Caki2 (cell line): Measurements from ENCODE around the gene USP3. TPM values are rescaled to one million over a fixed set of nuclear protein-coding genes. Genes with fewer than 3 reads are reported as not detected.
A peak's percentile ranks its signal among the peaks of the same experiment; 100 is the strongest.

ENCODE experiments used
- DNase-seq: peaks from one replicate; pipeline ENCODE4 v3.0.0-alpha.2; 2015; ENCODE audit warnings: low read depth
- in situ Hi-C: cut with HindIII; loops from 2 replicates; pipeline ENCODE4 v1.10.0; 2016; ENCODE audit warnings: low sequenced_read_pairs, low pct_unique_long_range_greater_than_20kb, mixed read lengths
- total RNA-seq: library from RNA; depleted of rRNA; stranded (reverse); fragments of >200 nt; shearing (Covaris generic); gene quantifications from 2 replicates; pipeline ENCODE4 v1.2.3, GENCODE V29; 2014; ENCODE audit warnings: low replicate concordance

Gene USP3
- total RNA-seq, 1 experiment from 2014 or later = 41.2 TPM

DNA sequence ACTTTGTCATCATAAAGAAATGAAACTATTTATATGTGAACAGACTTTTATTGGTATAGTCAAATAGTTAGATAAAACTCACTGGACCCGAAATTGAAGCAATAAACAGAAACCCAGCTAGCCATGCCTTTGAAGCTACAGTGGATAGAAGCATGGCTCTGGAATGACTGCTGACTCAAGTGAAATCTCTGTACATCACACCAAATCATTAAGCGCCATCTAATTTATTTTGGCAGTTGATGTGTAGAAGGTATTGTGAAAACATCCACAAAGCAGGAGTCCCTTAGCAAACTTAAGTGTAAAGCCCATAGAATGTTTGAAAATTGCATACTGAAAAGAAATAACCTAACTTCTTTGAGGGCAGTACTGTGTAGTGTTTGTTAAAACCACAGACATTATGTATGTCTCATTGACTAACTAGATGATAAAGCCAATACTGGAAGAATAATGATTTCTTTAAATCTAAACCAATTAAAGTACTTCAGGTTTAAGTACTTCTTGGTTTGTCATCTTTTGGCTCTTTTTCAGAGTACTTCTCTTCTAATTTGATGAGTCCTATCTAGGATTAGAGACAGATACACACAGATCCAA lies 50.0 kb downstream of the USP3 start:
- in situ Hi-C loops = no loop called here
- no peak for DNase-seq

- DNase-seq = no peak
- in situ Hi-C loops = no loop called here
Observed at GRCh38 chr15:63555507-63555906, 51.1 kb downstream of the USP3 start.

GRCh38 chr15:63556246-63556645 lies 51.9 kb downstream of the USP3 start:
- peak; percentile 14 for DNase-seq
- in situ Hi-C loops = no loop called here

- DNase-seq = no peak
- in situ Hi-C loops = no loop called here
Observed at GRCh38 chr15:63556736-63557135, 52.3 kb downstream of the USP3 start.

GRCh38 chr15:63559753-63560152 lies 55.4 kb downstream of the USP3 start:
- no peak for DNase-seq
- in situ Hi-C loops = no loop called here

DNA sequence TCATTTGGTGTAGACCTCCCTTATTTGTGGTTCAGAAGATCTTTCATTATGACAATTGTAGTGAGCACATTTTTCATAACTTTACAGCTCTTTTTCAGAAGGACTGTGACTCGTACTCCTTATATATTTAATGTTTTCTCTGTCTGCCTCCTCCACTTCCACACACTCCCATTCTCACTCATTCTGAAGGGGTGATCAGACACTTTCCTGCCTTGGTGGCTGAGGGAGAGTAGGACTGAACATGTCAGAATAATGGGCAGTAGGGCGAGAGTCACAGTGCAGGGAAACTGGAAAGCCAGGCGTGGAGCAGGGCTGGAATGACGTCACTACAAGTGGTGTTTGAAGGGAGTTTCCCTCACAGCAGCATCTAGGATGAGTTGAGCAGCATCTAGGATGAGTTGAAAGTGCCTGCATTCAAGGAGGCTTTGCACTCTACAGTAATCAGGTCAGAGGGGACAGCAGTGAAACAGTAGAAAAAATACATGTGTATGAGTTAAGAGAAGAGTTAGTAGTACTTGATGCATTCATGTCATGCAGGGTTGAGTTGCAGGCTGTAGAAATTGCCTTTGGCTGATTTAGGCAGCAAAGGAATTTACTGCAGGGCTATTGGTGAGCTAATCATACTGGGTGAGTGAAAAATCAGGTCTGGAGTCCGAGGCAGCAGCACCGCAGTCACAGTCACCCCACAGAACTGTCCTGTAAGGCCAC lies 56.5 kb downstream of the USP3 start:
- in situ Hi-C loops = no loop called here
- DNase-seq = no peak

DNA sequence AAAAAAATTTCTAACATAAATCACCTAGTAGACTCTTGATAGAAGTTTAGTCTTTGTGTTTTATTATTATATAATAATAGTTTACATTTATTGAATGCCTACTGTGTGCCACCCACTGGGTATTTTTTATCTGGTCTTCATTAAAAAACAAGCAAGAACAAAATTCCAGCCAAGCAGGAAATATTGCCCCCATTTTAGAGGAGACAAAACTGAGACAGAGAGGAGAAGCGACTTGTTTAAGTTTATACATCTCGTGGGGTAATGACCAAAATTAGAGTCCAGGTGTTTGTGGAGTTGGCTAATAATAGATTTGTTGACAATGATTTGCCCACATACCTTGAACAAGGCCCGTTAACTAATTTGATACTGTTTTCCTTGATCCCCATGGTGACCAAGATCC lies 59.7 kb downstream of the USP3 start:
- in situ Hi-C loops = no loop called here
- DNase-seq = no peak

GRCh38 chr15:63565536-63566186 lies 61.3 kb downstream of the USP3 start:
- no peak for DNase-seq
- in situ Hi-C loops = no loop called here

DNA sequence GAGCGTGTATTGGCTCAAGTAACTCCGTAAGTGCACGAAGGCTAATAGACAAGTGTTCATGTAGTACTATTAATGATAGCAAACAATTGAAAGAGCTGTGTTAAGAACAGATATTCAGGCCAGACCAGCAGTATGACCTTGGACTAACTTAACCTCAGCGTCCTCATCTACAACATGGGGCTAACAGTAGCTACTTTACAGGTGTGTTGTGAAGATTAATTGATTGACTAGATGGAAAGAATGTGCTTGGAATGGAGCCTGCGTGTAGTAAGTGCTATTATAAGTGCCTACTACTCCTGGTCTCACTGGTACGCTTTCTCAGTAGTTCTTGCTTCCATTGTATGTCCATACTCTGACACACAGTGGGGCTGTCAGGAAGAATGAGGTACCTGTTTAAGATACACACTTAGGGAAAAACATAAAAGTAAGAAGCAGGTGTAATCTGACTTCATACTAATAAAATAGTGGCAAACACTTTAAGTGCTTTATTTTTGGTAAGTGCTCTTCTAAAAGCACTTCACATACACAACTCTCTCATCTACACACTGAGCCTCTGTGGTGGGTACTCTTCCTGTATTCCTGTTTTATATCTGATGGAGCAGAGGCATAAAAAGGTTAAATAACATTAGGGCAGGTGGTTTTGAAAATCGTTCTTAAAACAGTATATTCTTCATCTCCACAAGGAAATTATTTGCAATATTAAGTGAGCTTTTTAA lies 68.5 kb downstream of the USP3 start:
- DNase-seq = no peak
- in situ Hi-C loops = no loop called here

GRCh38 chr15:63573533-63573932 lies 69.1 kb downstream of the USP3 start:
- no peak for DNase-seq
- in situ Hi-C loops = no loop called here

DNA sequence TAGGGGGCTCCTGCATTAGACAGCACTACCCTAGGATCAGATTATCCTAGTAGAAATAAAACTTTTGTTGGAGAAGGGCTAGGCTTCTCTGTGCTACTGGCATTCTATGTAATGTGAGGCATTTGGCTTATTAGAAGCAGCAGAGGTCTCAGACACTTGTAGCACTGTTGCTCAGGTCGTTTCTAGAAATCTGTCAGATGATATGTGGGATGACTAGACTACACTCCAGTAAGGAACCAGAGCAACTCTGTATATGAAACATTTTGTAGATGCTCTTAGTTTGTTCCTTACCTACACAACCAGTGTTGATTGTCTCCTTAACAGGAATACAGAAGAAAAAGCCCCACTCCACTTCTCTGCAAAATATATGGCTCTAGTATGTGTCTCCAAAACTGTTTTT lies 70.9 kb downstream of the USP3 start:
- no peak for DNase-seq
- in situ Hi-C loops = no loop called here

GRCh38 chr15:63576441-63576840 lies 72.0 kb downstream of the USP3 start:
- no peak for DNase-seq
- in situ Hi-C loops = no loop called here

GRCh38 chr15:63582179-63582578 lies 77.8 kb downstream of the USP3 start:
- in situ Hi-C loops = no loop called here
- no peak for DNase-seq

- in situ Hi-C loops = no loop called here
- peak; percentile 74 for DNase-seq
Observed at GRCh38 chr15:63582718-63583426, 78.5 kb downstream of the USP3 start.

GRCh38 chr15:63586790-63587189 lies 82.4 kb downstream of the USP3 start:
- in situ Hi-C loops = no loop called here
- DNase-seq = no peak

DNA sequence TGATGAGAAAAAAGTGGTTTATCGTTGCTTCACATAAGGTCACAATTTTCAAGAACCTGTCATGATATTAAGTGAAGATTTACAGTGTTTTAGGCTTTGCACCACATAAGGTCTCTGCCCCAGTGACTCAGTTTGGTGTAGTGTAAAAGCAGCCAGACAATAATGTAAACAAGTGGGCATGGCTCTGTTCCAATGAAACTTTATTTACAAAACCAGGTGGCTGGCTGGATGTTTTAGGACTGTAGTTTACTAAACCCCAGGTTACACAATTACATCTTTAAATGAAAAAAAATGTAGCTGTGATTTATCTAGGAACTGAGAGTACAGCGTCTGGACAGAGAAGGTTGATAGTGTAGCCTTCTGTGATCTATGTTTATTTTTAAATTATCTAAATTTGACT lies 83.1 kb downstream of the USP3 start:
- in situ Hi-C loops = no loop called here
- DNase-seq = no peak

- in situ Hi-C loops = no loop called here
- DNase-seq = peak; percentile 21
Observed at GRCh38 chr15:63588826-63589225, 84.4 kb downstream of the USP3 start.
